ENCODE data around the gene PHLDB1. TPM values are rescaled to one million over a fixed set of nuclear protein-coding genes. Genes with fewer than 3 reads are reported as not detected.
"Not testable (repeated sequence)": the region's sequence is repeated elsewhere in the genome, so short reads cannot be mapped to it uniquely, and the experiment has no call there.

PHLDB1 gene
- polyA plus RNA-seq (2013, experiment 1 of 2) = 95.0 TPM
- 74.6 TPM for polyA plus RNA-seq (2013, experiment 2 of 2)

GRCh38 chr11:118607401-118608359 is at the start of gene PHLDB1:
Gene PHLDB1 (plus strand): TSS chr11:118607615. CDS start chr11:118613837, 6,222 bp downstream.
- H3K36me3 ChIP-seq (ENCODE audit: control insufficient read depth, insufficient read depth, low read length) = peaks cover 6% of the 10 kb centered on the region
- no peaks in the 10 kb centered on the region for H3K9me3 ChIP-seq (ENCODE audit: control insufficient read depth, low read length)
- peak within 1 kb of the TSS; percentile 67 for H3K4me3 ChIP-seq (ENCODE audit: extremely low read depth, insufficient read depth, low read length, poor library complexity, severe bottlenecking)
- peak within 1 kb of the TSS; percentile 5 for H3K27ac ChIP-seq (ENCODE audit: low read depth, low read length, severe bottlenecking)
- 1 to 2% methylated on average over 30 to 37 of the region's 72 CpGs for WGBS, 2 experiments (ENCODE audit: insufficient coverage in 2 of 2)
- peaks cover 53% of the 10 kb centered on the region for H3K4me1 ChIP-seq (ENCODE audit: control insufficient read depth, insufficient read depth, low read length, poor library complexity, severe bottlenecking)

GRCh38 chr11:118560806-118561205 is 46.6 kb upstream of the PHLDB1 start:
- Histone ChIP-seq H3K4me3 (ENCODE audit: extremely low read depth, insufficient read depth, low read length, poor library complexity, severe bottlenecking) (no peak overlapping the region), H3K4me1 (ENCODE audit: control insufficient read depth, insufficient read depth, low read length, poor library complexity, severe bottlenecking) (no peaks in the 10 kb centered on the region), H3K36me3 (ENCODE audit: control insufficient read depth, insufficient read depth, low read length) (peaks cover 25% of the 10 kb centered on the region), H3K27ac (ENCODE audit: low read depth, low read length, severe bottlenecking) (no peak overlapping the region), H3K9me3 (ENCODE audit: control insufficient read depth, low read length) (no peaks in the 10 kb centered on the region)
- WGBS, 2 experiments (ENCODE audit: insufficient coverage in 2 of 2) = 98 to 100% methylated on average over 2 to 3 of the region's 4 CpGs

DNA sequence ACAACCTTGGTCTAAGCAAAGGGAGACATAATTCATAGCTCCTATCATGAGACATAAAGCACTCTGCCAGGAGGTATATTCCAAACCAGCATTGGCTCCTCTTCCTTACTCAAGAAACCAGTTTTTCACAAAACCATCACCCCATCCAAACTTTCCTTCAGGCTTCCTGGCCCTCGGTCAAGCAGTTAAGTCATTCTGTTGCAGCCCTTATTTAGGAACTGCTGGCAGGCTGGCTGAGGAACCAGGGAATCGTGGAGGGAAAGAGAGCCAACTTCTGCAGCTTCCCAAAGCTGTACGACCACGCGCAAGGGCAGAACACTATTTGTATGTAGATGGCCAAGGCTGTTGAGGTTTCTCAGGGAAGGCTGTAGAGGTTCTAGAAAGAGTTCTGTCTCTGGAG is 42.4 kb upstream of the PHLDB1 start:
- H3K27ac ChIP-seq (ENCODE audit: low read depth, low read length, severe bottlenecking) = no peak overlapping the region
- 83 to 92% methylated on average over 1 to 4 of the region's 5 CpGs for WGBS, 2 experiments (ENCODE audit: insufficient coverage in 2 of 2)
- no peaks in the 10 kb centered on the region for H3K4me1 ChIP-seq (ENCODE audit: control insufficient read depth, insufficient read depth, low read length, poor library complexity, severe bottlenecking)
- H3K4me3 ChIP-seq (ENCODE audit: extremely low read depth, insufficient read depth, low read length, poor library complexity, severe bottlenecking) = no peak overlapping the region
- H3K9me3 ChIP-seq (ENCODE audit: control insufficient read depth, low read length) = no peaks in the 10 kb centered on the region
- H3K36me3 ChIP-seq (ENCODE audit: control insufficient read depth, insufficient read depth, low read length) = no peaks in the 10 kb centered on the region

- no peak overlapping the region for H3K27ac ChIP-seq (ENCODE audit: low read depth, low read length, severe bottlenecking)
- no peak overlapping the region for H3K4me3 ChIP-seq (ENCODE audit: extremely low read depth, insufficient read depth, low read length, poor library complexity, severe bottlenecking)
- H3K9me3 ChIP-seq (ENCODE audit: control insufficient read depth, low read length) = no peaks in the 10 kb centered on the region
- peaks cover 2% of the 10 kb centered on the region for H3K36me3 ChIP-seq (ENCODE audit: control insufficient read depth, insufficient read depth, low read length)
- WGBS, 2 experiments (ENCODE audit: insufficient coverage in 2 of 2) = 80 to 92% methylated on average over 1 to 2 of the region's 2 CpGs
- peaks cover 4% of the 10 kb centered on the region for H3K4me1 ChIP-seq (ENCODE audit: control insufficient read depth, insufficient read depth, low read length, poor library complexity, severe bottlenecking)
Observed at GRCh38 chr11:118569670-118570069, 37.7 kb upstream of the PHLDB1 start.

DNA sequence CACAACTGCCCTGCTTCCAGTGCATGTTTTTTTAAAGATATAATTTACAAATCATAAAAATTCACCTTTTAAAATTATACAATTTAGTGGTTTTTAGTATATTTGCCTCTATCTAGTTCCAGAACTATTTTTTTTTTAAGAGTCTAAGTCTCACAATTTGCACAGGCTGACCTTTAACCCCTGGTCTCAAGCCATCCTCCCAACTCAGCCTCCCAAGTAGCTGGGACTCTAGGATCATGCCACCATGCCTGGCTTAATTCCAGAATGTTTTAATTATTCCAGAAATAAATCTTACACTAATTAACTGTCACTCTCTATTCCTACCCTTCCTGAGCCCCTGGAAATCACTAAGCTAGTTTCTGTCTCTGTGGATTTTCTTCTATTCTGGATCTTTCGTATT is 36.6 kb upstream of the PHLDB1 start:
- Histone ChIP-seq H3K9me3 (ENCODE audit: control insufficient read depth, low read length) (no peaks in the 10 kb centered on the region), H3K27ac (ENCODE audit: low read depth, low read length, severe bottlenecking) (no peak overlapping the region), H3K4me3 (ENCODE audit: extremely low read depth, insufficient read depth, low read length, poor library complexity, severe bottlenecking) (no peak overlapping the region), H3K4me1 (ENCODE audit: control insufficient read depth, insufficient read depth, low read length, poor library complexity, severe bottlenecking) (peaks cover 4% of the 10 kb centered on the region), H3K36me3 (ENCODE audit: control insufficient read depth, insufficient read depth, low read length) (peaks cover 6% of the 10 kb centered on the region)
- WGBS, 2 experiments (ENCODE audit: insufficient coverage in 2 of 2) = 100% methylated on average over 1 of the region's 1 CpG; no CpG with 5 or more reads in 1 of the 2 experiments

DNA sequence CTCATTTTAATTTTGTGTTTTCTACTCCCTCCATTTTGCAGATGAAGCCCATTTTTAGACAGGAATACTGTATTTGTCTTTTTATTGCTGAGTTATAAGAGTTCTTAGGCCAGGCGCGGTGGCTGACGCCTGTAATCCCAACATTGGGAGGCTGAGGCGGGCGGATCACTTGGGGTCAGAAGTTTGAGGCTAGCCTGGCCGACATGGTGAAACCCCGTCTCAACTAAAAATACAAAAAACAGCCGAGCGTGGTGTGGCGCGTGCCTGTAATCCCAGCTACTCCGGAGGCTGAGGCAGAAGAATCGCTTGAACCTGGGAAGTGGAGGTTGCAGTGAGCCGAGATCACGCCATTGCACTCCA is 35.7 kb upstream of the PHLDB1 start:
- 70 to 86% methylated on average over 6 to 13 of the region's 15 CpGs for WGBS, 2 experiments (ENCODE audit: insufficient coverage in 2 of 2)
- not testable (repeated sequence) for H3K9me3 ChIP-seq (ENCODE audit: control insufficient read depth, low read length); H3K27ac ChIP-seq (ENCODE audit: low read depth, low read length, severe bottlenecking); H3K4me1 ChIP-seq (ENCODE audit: control insufficient read depth, insufficient read depth, low read length, poor library complexity, severe bottlenecking)
- Histone ChIP-seq H3K36me3 (ENCODE audit: control insufficient read depth, insufficient read depth, low read length) (peaks cover 11% of the 10 kb centered on the region), H3K4me3 (ENCODE audit: extremely low read depth, insufficient read depth, low read length, poor library complexity, severe bottlenecking) (peak overlapping the region; percentile 99)

DNA sequence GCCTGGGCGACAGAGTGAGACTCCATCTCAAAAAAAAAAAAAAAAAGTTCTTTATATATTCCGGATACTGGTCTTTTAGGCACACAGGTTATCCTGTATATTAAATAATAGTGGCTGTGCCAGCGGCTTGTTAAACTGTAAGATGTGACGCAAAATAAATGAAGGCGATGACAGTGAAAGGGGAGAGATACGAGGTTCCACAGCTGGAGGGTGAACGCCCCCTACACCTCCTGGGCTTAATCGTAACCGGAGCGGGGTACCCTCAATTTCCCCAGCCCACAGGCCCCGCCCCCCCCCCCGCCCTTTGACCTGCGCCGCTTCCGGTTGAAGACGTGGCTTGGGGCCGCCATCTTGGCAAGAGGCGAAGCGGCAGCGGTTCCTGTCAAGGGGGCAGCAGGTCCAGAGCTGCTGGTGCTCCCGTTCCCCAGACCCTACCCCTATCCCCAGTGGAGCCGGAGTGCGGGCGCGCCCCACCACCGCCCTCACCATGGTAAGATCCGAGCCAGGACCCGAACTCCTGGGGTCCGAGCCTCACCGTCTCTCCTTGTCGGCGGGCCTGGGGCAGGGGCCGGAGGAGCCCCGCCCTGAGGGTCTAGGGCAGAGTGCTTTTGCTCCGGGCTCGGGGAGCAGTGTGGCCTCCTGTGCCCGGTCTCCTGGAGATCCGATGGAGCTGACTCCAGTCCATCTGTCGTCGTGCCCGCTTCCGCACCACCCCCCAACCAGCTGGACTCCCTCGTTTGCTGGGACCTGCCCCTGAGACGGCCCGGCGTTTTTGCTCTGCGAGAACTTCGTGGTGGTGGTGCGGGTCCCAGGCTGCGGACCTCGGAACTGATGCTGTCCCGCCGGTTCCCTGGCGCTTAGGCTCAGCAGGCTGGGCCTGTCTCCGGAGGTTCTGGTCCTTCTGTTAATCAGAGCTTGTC is 35.1 kb upstream of the PHLDB1 start, which contains the start of gene ARCN1:
Gene ARCN1 (plus strand): TSS at position 349 of the 920 bp plus-strand sequence. CDS start 139 bp downstream, at position 488.
- WGBS, 2 experiments (ENCODE audit: insufficient coverage in 2 of 2) = 0 to 1% methylated on average over 34 to 38 of the region's 55 CpGs
- peak within 1 kb of the TSS; percentile 99 for H3K4me3 ChIP-seq (ENCODE audit: extremely low read depth, insufficient read depth, low read length, poor library complexity, severe bottlenecking)

DNA sequence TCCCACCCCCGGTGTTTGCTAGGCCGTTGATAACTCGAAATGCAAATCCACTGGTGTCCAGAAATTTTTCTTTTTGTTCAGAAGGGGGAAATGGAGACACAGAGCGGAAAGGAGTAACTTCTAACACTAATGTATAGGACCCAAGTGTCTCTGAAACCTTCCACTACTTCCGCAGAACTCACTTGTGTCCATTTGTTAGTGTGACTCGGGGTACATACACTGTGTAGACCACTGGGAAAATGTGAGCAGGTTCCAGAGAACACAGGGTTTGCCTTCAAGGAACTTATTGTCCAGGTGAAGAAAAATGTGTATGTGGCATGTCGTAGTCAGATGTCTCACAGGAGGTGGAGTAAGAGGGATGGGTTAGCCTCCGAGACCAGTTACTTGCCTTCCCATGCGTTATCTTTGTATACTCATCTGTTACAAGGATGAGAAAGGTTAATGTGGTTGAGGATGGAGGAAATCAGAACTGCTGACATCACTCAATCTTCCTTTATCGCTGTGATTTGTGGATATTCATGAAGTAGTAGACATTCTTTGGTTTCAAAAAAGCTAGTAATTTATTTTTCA is 34.3 kb upstream of the PHLDB1 start:
- Histone ChIP-seq H3K27ac (ENCODE audit: low read depth, low read length, severe bottlenecking) (peak overlapping the region; percentile 99), H3K4me1 (ENCODE audit: control insufficient read depth, insufficient read depth, low read length, poor library complexity, severe bottlenecking) (peaks cover 4% of the 10 kb centered on the region), H3K9me3 (ENCODE audit: control insufficient read depth, low read length) (no peaks in the 10 kb centered on the region), H3K36me3 (ENCODE audit: control insufficient read depth, insufficient read depth, low read length) (peaks cover 18% of the 10 kb centered on the region), H3K4me3 (ENCODE audit: extremely low read depth, insufficient read depth, low read length, poor library complexity, severe bottlenecking) (peak overlapping the region; percentile 99)
- WGBS, 2 experiments (ENCODE audit: insufficient coverage in 2 of 2) = 0 to 14% methylated on average over 7 of the region's 10 CpGs

More for the DNA sequence above, 35.1 kb upstream of the PHLDB1 start, which contains the start of gene ARCN1:
- peak within 1 kb of the TSS; percentile 99 for H3K27ac ChIP-seq (ENCODE audit: low read depth, low read length, severe bottlenecking)
- no peaks in the 10 kb centered on the region for H3K9me3 ChIP-seq (ENCODE audit: control insufficient read depth, low read length)
- peaks cover 4% of the 10 kb centered on the region for H3K4me1 ChIP-seq (ENCODE audit: control insufficient read depth, insufficient read depth, low read length, poor library complexity, severe bottlenecking)
- H3K36me3 ChIP-seq (ENCODE audit: control insufficient read depth, insufficient read depth, low read length) = peaks cover 18% of the 10 kb centered on the region

- no peaks in the 10 kb centered on the region for H3K9me3 ChIP-seq (ENCODE audit: control insufficient read depth, low read length)
- H3K4me1 ChIP-seq (ENCODE audit: control insufficient read depth, insufficient read depth, low read length, poor library complexity, severe bottlenecking) = peaks cover 4% of the 10 kb centered on the region
- peaks cover 18% of the 10 kb centered on the region for H3K36me3 ChIP-seq (ENCODE audit: control insufficient read depth, insufficient read depth, low read length)
- 94 to 100% methylated on average over 4 to 5 of the region's 7 CpGs for WGBS, 2 experiments (ENCODE audit: insufficient coverage in 2 of 2)
- peak overlapping the region; percentile 13 for H3K27ac ChIP-seq (ENCODE audit: low read depth, low read length, severe bottlenecking)
- peak overlapping the region; percentile 3 for H3K4me3 ChIP-seq (ENCODE audit: extremely low read depth, insufficient read depth, low read length, poor library complexity, severe bottlenecking)
Observed at GRCh38 chr11:118574636-118575035, 32.8 kb upstream of the PHLDB1 start.

- not testable (repeated sequence) for H3K27ac ChIP-seq (ENCODE audit: low read depth, low read length, severe bottlenecking); H3K4me1 ChIP-seq (ENCODE audit: control insufficient read depth, insufficient read depth, low read length, poor library complexity, severe bottlenecking); H3K9me3 ChIP-seq (ENCODE audit: control insufficient read depth, low read length); H3K4me3 ChIP-seq (ENCODE audit: extremely low read depth, insufficient read depth, low read length, poor library complexity, severe bottlenecking)
- peaks cover 44% of the 10 kb centered on the region for H3K36me3 ChIP-seq (ENCODE audit: control insufficient read depth, insufficient read depth, low read length)
Observed at GRCh38 chr11:118577995-118578394, 29.4 kb upstream of the PHLDB1 start.

Data from mesodermal cell (in vitro differentiated cells).